ENCODE measurements around the gene MSL2. TPM values are rescaled to one million over a fixed set of nuclear protein-coding genes. Genes with fewer than 3 reads are reported as not detected.

MSL2 gene
- total and polyA plus RNA-seq, 2 of the 4 experiments (the other 2 are of a cell fraction): 7.1 to 13.6 TPM

GRCh38 chr3:136245691-136246090, 49.6 kb upstream of the MSL2 start:
- no peak overlapping the region for H4K8ac ChIP-seq (ENCODE audit: low read depth in 2 of 2, low read length in 2 of 2)
- no peak for ATAC-seq (ENCODE audit: low read depth)
- no peak overlapping the region for H2AFZ ChIP-seq (replicated peaks; ENCODE audit: low read length, poor library complexity)
- H3K9ac ChIP-seq (ENCODE audit: low read depth, low read length): no peak overlapping the region
- H2BK5ac ChIP-seq (ENCODE audit: low read depth, low read length, poor library complexity, severe bottlenecking): no peak overlapping the region
- WGBS, 2 experiments (ENCODE audit: extremely low coverage in 2 of 2, insufficient read length in 1 of 2): 71% methylated on average over 2 of the region's 3 CpGs; no CpG with 5 or more reads in 1 of the 2 experiments
- no peaks in the 10 kb centered on the region for H4K20me1 ChIP-seq (ENCODE audit: insufficient read depth, low read length)
- H2BK15ac ChIP-seq (ENCODE audit: low read depth, low read length): no peak overlapping the region
- H2AK5ac ChIP-seq (ENCODE audit: low read depth, low read length): no peak overlapping the region
- no peak overlapping the region for H3K18ac ChIP-seq (ENCODE audit: low read depth, low read length)
- no peak overlapping the region for H3K27ac ChIP-seq (ENCODE audit: insufficient read depth, low read length)
- H3K9me3 ChIP-seq (ENCODE audit: control insufficient read depth, insufficient read depth, low read length): no peaks in the 10 kb centered on the region
- CTCF ChIA-PET: no interaction called here
- in situ Hi-C loops (cut with MboI; ENCODE audit: low sequenced_read_pairs) (no loop called here), dilution Hi-C loops (cut with HindIII; ENCODE audit: low sequenced_read_pairs, unreplicated experiment) (no loop called here), intact Hi-C loops (cut with micrococcal nuclease) (no loop called here)
- no peak overlapping the region for H3K4me2 ChIP-seq (ENCODE audit: low read depth, low read length)
- H3K4ac ChIP-seq (ENCODE audit: low read depth, low read length): no peak overlapping the region
- no peak overlapping the region for H3K4me3 ChIP-seq (ENCODE audit: insufficient read depth, low read depth, low read length)
- peaks cover 8% of the 10 kb centered on the region for H3K27me3 ChIP-seq (ENCODE audit: control insufficient read depth, insufficient read depth, low read length)
- H3K4me1 ChIP-seq (ENCODE audit: control insufficient read depth, insufficient read depth, low read length): no peaks in the 10 kb centered on the region
- H2BK20ac ChIP-seq (ENCODE audit: low read depth, low read length): no peak overlapping the region
- no TSS peak for BruUV-seq (replicated peaks)
- peaks cover 2 to 6% of the 10 kb centered on the region in 2 experiments; a peak in 3 of 4 replicates for H3K79me1 ChIP-seq (ENCODE audit: low read depth in 1 of 2, low read length in 2 of 2)
- H3K9me1 ChIP-seq (ENCODE audit: insufficient read depth, low read length): no peaks in the 10 kb centered on the region; the same call in 1 of the 2 replicates
- no peak for DNase-seq
- no peak overlapping the region for H4K91ac ChIP-seq (ENCODE audit: insufficient read depth, low read depth, low read length)
- H2BK120ac ChIP-seq (ENCODE audit: low read depth, low read length): no peak overlapping the region
- H3K36me3 ChIP-seq (ENCODE audit: control insufficient read depth, insufficient read depth, low read length): no peaks in the 10 kb centered on the region
- no peak overlapping the region for H2AK9ac ChIP-seq (replicated peaks; ENCODE audit: low read depth, low read length, poor library complexity)
- no peak overlapping the region for H4K5ac ChIP-seq (ENCODE audit: low read depth, low read length)
- H3K56ac ChIP-seq (ENCODE audit: extremely low read depth, insufficient read depth, low read length): no peak overlapping the region
- POLR2A ChIA-PET (ENCODE audit: unreplicated experiment): interaction anchor here (0.6 kb wide), 1 partner anchor 9 kb away, joined by 3 read pairs; no protein-coding TSS in a partner anchor
- H3K14ac ChIP-seq (replicated peaks; ENCODE audit: low read depth, low read length): no peak overlapping the region
- TF ChIP-seq BHLHE40 (IDR thresholded peaks at IDR 0.05; ENCODE audit: low read depth, low read length) (no peak), RAD21 (IDR thresholded peaks at IDR 0.05; ENCODE audit: low read length) (no peak), MXI1 (IDR thresholded peaks at IDR 0.05; ENCODE audit: borderline replicate concordance, low read depth, low read length) (no peak), CTCF (conservative IDR thresholded peaks at IDR 0.05; ENCODE audit: low read depth, low read length) (no peak), RFX5 (IDR thresholded peaks at IDR 0.05; ENCODE audit: low read depth, low read length) (no peak), MAFK (IDR thresholded peaks at IDR 0.05; ENCODE audit: low read depth, low read length) (no peak), FOS (IDR thresholded peaks at IDR 0.05; ENCODE audit: low read depth, low read length) (no peak), CEBPB (IDR thresholded peaks at IDR 0.05; ENCODE audit: low read depth, low read length) (no peak), POLR2A (IDR thresholded peaks at IDR 0.05; ENCODE audit: low read depth, low read length) (no peak), NFE2L2 (IDR thresholded peaks at IDR 0.05; ENCODE audit: low read depth, low read length) (no peak), SMC3 (IDR thresholded peaks at IDR 0.05; ENCODE audit: low read depth, low read length) (no peak), MAZ (IDR thresholded peaks at IDR 0.05; ENCODE audit: borderline replicate concordance, low read depth, low read length) (no peak), CHD1 (IDR thresholded peaks at IDR 0.05; ENCODE audit: low read depth, low read length) (no peak), USF2 (IDR thresholded peaks at IDR 0.05; ENCODE audit: low read depth, low read length) (no peak), ELK1 (IDR thresholded peaks at IDR 0.05; ENCODE audit: borderline replicate concordance, low read depth, low read length) (no peak), RCOR1 (IDR thresholded peaks at IDR 0.05; ENCODE audit: insufficient replicate concordance, low read length) (no peak)
- no peak overlapping the region for H3K23ac ChIP-seq (ENCODE audit: low read depth, low read length)

Measured in IMR-90 (cell line).